HG03064 (cell line): Measurements from ENCODE around the gene HCN4.

ENCODE experiments used
- ATAC-seq: cut with Tn5 transposase; IDR thresholded peaks from one replicate; pipeline ENCODE4 v1.9.1; 2021; ENCODE audit warnings: low read depth; ENCODE audit not compliant: unreplicated experiment

Gene HCN4

GRCh38 chr15:73349191-73349590 is 19.6 kb downstream of the HCN4 start:
- ATAC-seq, result no peak

GRCh38 chr15:73346735-73347312 is 21.9 kb downstream of the HCN4 start:
- ATAC-seq, result no peak

GRCh38 chr15:73345658-73346057 is 23.1 kb downstream of the HCN4 start:
- ATAC-seq, result no peak

GRCh38 chr15:73344056-73344455 is 24.7 kb downstream of the HCN4 start:
- ATAC-seq, result no peak

- no peak for ATAC-seq
Measured at GRCh38 chr15:73341886-73342600, 26.7 kb downstream of the HCN4 start.

GRCh38 chr15:73340502-73341192 is 28.1 kb downstream of the HCN4 start:
- ATAC-seq, result no peak

- ATAC-seq, result no peak
Measured at GRCh38 chr15:73338606-73339374, 30.0 kb downstream of the HCN4 start.

GRCh38 chr15:73338058-73338457 is 30.7 kb downstream of the HCN4 start:
- ATAC-seq, result no peak

GRCh38 chr15:73337187-73337586 is 31.6 kb downstream of the HCN4 start:
- no peak for ATAC-seq

- no peak for ATAC-seq
Measured at GRCh38 chr15:73336756-73337155, 32.0 kb downstream of the HCN4 start.

- ATAC-seq, result no peak
Measured at GRCh38 chr15:73335471-73335870, 33.3 kb downstream of the HCN4 start.

- ATAC-seq, result no peak
Measured at GRCh38 chr15:73335026-73335425, 33.7 kb downstream of the HCN4 start.

- no peak for ATAC-seq
Measured at GRCh38 chr15:73334086-73334485, 34.7 kb downstream of the HCN4 start.

GRCh38 chr15:73333001-73333400 is 35.8 kb downstream of the HCN4 start:
- no peak for ATAC-seq

GRCh38 chr15:73331991-73332925 is 36.5 kb downstream of the HCN4 start:
- no peak for ATAC-seq

- ATAC-seq, result no peak
Measured at GRCh38 chr15:73331501-73331900, 37.3 kb downstream of the HCN4 start.

GRCh38 chr15:73330206-73331051 is 38.3 kb downstream of the HCN4 start:
- no peak for ATAC-seq

- ATAC-seq, result no peak
Measured at GRCh38 chr15:73329501-73330200, 39.1 kb downstream of the HCN4 start.

GRCh38 chr15:73328981-73329380 is 39.8 kb downstream of the HCN4 start:
- no peak for ATAC-seq
